Measurements from ENCODE around the gene NKIRAS1.
A peak's percentile ranks its signal among the peaks of the same experiment; 100 is the strongest.
"Not testable (repeated sequence)": the region's sequence is repeated elsewhere in the genome, so short reads cannot be mapped to it uniquely, and the experiment has no call there.

Gene NKIRAS1

GRCh38 chr3:23938688-23939087 is 21.9 kb upstream of the NKIRAS1 start:
- no peak for DNase-seq

DNA sequence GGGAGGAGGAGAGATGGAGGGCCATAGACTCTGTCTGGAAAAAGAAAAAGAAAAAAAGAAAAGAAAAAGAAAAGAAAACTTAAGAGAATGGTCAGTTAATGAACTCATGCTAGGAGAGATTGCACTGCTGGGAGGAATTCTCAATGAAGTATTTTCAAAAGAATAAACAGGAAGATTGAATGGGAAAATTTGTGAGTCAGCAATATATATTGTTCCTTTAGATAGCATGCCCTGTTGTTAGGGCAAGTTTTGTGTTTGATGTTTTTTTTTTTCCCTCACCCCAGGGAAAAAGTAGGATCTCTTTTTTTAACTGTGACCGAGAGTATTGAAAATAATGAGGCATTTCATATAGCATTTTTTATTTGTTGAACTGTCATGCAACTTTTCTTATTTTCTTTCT is 20.5 kb upstream of the NKIRAS1 start:
- DNase-seq = no peak

DNA sequence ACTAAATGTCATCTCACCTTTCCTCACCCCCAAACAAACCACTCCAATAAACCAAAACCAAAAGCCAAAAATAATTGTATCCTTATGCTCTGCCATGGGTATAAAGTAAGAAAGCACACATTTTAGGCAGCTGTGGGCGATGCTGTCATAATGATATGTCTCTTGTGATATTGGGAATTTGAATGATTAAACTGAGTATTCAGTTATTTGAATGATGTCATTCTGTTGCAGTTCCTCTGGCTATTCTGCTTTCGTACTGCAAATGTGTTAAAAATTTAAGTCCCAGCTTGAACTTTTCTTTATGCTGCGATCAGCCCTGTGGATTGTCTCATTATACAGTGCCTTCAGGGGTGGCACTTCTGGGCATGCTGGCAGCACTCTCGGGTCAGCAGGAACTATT is 17.5 kb upstream of the NKIRAS1 start:
- no peak for DNase-seq

DNA sequence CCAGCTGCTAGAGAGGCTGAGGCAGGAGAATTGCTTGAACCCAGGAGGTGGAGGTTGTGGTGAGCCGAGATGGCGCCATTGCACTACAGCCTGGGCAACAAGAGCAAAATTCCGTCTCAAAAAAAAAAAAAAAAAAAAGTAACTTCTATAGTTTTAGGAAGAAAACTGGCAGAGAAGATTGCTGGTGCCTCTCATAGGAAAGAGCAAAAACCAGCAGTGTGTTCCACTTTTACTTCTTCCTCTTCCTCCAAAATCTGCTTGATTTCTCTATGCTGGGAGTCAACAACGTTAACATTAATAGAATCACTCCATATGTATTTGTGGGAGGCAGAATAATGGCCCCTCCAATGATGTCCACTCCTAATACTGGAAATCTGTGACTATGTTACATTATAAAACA is 15.8 kb upstream of the NKIRAS1 start:
- no peak for DNase-seq

DNA sequence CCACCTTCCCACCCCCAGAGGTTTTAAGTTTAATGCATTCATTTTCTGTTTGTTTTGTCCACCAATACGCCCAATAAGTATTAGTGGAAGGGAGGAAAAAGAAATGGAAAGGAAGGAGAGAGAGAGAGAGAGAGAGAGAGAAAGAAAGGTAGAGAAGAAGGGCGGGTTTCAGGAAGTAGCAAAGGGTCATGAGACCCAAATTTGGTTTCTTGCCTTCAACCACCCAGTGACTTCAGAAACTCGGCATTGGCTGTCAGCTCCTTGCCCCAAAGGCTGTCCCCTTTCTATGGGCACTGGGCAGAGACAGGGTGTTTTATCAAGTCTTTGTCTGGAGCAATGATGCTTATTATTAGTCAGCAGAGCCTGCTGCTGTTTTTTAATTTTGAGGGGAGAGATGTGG is 14.8 kb upstream of the NKIRAS1 start:
- DNase-seq = no peak

GRCh38 chr3:23928524-23928923 is 11.7 kb upstream of the NKIRAS1 start:
- DNase-seq = no peak

- DNase-seq = no peak
Observed at GRCh38 chr3:23926736-23927135, 9.9 kb upstream of the NKIRAS1 start.

DNA sequence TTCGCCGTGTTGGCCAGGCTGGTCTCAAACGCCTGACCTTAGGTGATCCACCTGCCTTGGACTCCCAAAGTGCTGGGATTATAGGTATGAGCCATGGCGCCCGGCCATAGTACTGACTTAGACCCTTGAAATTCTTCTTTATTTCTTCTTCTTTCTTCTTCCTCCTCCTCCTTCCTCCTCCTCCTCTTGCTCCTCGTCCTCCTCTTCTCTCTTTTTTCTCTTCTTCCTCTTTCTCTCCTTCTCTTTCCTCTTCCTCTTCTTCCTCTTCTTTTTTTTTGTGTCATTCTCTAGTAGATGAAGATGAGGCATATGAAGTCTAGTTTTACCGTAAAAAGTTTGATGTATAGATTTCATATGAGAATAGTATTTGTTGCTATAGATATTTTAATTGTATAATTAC is 9.5 kb upstream of the NKIRAS1 start:
- no peak for DNase-seq

- DNase-seq = no peak
Observed at GRCh38 chr3:23923786-23924185, 7.0 kb upstream of the NKIRAS1 start.

DNA sequence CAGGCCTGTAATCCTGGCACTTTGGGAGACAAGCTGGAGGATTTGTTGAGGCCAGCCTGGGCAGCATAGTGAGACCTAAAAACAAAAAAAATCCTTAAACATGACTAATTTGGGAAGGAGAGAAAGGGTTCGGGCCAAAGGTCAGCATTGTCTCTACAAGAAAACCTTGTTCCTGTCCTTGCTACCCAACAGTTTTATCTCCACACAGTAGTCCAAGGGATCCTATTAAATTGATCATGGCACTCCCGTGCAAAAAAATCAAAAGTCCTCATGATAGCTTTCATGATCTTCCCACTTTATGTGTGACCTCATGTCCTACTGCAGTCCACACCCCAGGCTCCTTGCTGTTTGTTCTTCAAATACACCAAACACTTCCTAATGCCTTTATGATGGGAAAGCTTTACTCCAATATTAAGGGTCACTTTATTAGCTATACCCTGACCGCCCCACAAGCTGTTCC is 4.3 kb upstream of the NKIRAS1 start:
- no peak for DNase-seq

DNA sequence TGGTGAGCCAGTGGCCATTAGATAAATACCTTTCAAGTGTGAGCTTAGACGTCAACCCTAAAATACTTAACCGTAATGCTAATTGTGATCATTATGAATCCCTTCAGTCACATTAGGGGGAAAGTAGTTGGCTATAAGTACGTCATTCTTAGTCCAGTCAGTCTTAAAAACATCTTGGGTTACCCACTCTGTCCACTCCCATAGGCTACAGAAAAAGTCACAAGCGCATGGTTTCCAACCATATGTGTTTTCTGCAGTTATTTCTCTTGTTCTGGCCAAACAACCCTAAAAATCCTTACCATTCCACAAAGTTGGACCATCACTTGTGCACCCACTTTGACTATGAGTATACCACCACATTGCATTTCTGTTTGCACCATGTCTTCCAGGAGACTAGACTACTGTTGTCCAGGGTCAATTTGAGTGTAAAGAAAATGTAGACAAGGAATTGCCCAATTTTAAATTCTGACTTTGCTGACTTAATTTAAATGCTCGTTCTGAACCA is 3.4 kb upstream of the NKIRAS1 start:
- no peak for DNase-seq

GRCh38 chr3:23919628-23920027 is 2.8 kb upstream of the NKIRAS1 start:
- no peak for DNase-seq

- DNase-seq = not testable (repeated sequence)
Observed at GRCh38 chr3:23918331-23918730, 1.5 kb upstream of the NKIRAS1 start.

- DNase-seq = peak; percentile 41
Observed at GRCh38 chr3:23917679-23918303, 1.0 kb upstream of the NKIRAS1 start.

DNA sequence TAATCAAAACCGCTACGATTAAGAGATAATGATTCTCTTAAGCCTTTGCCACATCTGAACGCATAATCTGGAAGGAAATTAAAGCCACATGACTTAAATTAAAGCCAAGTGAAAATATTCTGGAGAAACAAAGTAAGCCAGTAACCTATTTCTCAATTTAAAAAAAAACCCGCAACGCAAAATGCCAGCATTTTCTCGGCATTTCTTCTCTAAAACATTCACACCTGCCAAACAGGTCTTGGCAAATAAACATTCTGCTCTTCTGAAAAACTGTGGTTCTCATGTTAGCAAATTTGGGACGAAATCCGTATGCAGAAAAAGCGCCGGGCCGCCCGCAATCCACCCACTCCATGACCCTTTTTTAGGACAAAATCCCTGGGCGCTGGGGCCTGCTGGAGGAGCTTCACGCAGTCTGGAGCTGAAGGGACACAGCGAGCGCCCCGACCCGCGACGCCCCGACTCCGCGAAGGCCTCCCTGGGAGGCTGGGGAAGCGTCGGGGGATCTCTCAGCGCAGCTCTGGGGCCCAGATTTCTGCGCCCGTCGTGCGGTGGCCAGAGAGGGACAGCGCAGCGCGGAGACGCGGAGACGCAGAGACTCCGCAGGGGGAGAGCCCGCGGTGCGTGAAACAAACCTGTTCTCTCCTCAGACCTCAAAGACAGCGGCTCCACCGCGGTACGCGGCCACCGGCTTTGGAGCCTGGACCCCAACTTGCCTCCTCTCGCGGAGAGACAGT is 471 bp downstream of the NKIRAS1 start:
- DNase-seq = no peak

GRCh38 chr3:23915537-23916108 is 1.2 kb downstream of the NKIRAS1 start:
- no peak for DNase-seq

- no peak for DNase-seq
Observed at GRCh38 chr3:23913873-23914743, 2.7 kb downstream of the NKIRAS1 start.

GRCh38 chr3:23913182-23913581 is 3.6 kb downstream of the NKIRAS1 start:
- DNase-seq = no peak

DNA sequence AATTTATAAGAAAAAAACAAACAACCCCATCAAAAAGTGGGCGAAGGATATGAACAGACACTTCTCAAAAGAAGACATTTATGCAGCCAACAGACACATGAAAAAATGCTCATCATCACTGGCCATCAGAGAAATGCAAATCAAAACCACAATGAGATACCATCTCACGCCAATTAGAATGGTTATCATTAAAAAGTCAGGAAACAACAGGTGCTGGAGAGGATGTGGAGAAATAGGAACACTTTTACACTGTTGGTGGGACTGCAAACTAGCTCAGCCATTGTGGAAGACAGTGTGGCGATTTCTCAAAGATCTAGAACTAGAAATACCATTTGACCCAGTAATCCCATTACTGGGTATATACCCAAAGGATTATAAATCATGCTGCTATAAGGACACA is 4.5 kb downstream of the NKIRAS1 start:
- DNase-seq = not testable (repeated sequence)

DNA sequence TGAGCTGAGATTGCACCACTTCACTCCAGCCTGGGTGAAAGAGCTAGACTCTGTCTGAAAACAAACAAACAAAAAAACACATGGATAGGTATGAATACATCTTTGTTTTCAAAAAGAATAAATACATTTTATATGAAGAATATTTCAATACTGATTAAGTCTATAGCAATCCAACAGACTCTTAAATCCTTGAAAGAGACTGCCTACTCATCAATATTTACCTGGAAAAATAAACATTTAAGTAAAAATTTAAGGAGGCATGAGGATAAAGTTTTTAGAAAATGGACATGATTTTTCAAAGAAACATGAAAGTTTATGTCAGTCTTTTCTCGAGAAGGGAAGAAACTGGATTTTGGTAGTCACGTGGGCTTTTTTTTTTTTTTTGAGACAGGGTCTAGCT is 5.4 kb downstream of the NKIRAS1 start:
- no peak for DNase-seq

GRCh38 chr3:23909341-23909740 is 7.4 kb downstream of the NKIRAS1 start:
- no peak for DNase-seq

- no peak for DNase-seq
Observed at GRCh38 chr3:23904545-23904944, 12.2 kb downstream of the NKIRAS1 start.

- no peak for DNase-seq
Observed at GRCh38 chr3:23900744-23901143, 16.0 kb downstream of the NKIRAS1 start.
